Stomach (tissue), 4 donors: ENCODE data around the gene KIF21B.

Experiments
- CTCF ChIP-seq, 7 experiments: fragments of 450-650 bp in 4 of 7; fragments of 200-600 bp in 3 of 7; sonication (generic) in 3 of 7; IDR thresholded peaks; one replicate each; pipeline ENCODE4 v1.5.1; 2016 to 2019; ENCODE audit warnings: antibody characterized with exemption in 7 of 7, control low read depth in 2 of 7, mild to moderate bottlenecking in 1 of 7
- EP300 ChIP-seq: sonication (generic); formaldehyde crosslinking; IDR thresholded peaks from one replicate; pipeline ENCODE4 v1.6.1; 2017; ENCODE audit warnings: antibody characterized with exemption
- POLR2A ChIP-seq, 4 donors: fragments of 450-650 bp; IDR thresholded peaks; one replicate each; pipeline ENCODE4 v1.6.1; 2016; ENCODE audit warnings: antibody characterized with exemption in 4 of 4, control low read depth in 2 of 4, mild to moderate bottlenecking in 1 of 4, moderate library complexity in 1 of 4
- POLR2AphosphoS5 ChIP-seq, 3 donors: sonication (generic); formaldehyde crosslinking; IDR thresholded peaks; one replicate each; pipeline ENCODE4 v1.6.1; 2016; ENCODE audit warnings: antibody characterized with exemption in 3 of 3

GRCh38 chr1:200975458-200975857 lies 48.1 kb downstream of the KIF21B start:
- TF ChIP-seq CTCF (IDR thresholded peaks at IDR 0.05) (no peak), POLR2A (IDR thresholded peaks at IDR 0.05) (no peak), POLR2AphosphoS5 (IDR thresholded peaks at IDR 0.05) (no peak), EP300 (no peak)
